Upper lobe of right lung (tissue), 1 donor: Measurements from ENCODE around the gene CDH11. TPM values are rescaled to one million over a fixed set of nuclear protein-coding genes. Genes with fewer than 3 reads are reported as not detected.

Source experiments
- ATAC-seq: fragments of 200-7000 bp; cut with Tn5 transposase; one replicate; pipeline ENCODE4 v1.9.1; 2020; ENCODE audit warnings: mild to moderate bottlenecking, moderate library complexity
- DNase-seq: peaks from one replicate; pipeline ENCODE4 v3.0.0-alpha.2; 2020
- H3K27ac ChIP-seq: fragments of 200-600 bp; one replicate; pipeline ENCODE4 v1.8.0; 2022
- H3K27me3 ChIP-seq: fragments of 200-600 bp; one replicate; pipeline ENCODE4 v1.8.0; 2022; ENCODE audit warnings: mild to moderate bottlenecking
- H3K36me3 ChIP-seq: fragments of 200-600 bp; one replicate; pipeline ENCODE4 v1.8.0; 2022
- H3K4me1 ChIP-seq: fragments of 200-600 bp; one replicate; pipeline ENCODE4 v1.8.0; 2022
- H3K4me3 ChIP-seq: fragments of 200-600 bp; one replicate; pipeline ENCODE4 v1.8.0; 2022; ENCODE audit warnings: mild to moderate bottlenecking
- H3K9me3 ChIP-seq: fragments of 200-600 bp; one replicate; pipeline ENCODE4 v1.8.0; 2022
- CTCF ChIP-seq: fragments of 200-600 bp; IDR thresholded peaks from one replicate; pipeline ENCODE4 v1.8.0; 2022; ENCODE audit warnings: antibody characterized with exemption
- intact Hi-C: fragments of 100-400 bp; cut with DNase I; formaldehyde crosslinking; loops from one replicate; pipeline ENCODE4 v1.11.0; 2022
- total RNA-seq: library from RNA; stranded (reverse); fragmentation: NEBNext Ultra II Directional; extraction: Animal tissue kit (Norgen Biotek cat#: 25700); gene quantifications from one replicate; pipeline ENCODE4 v1.2.1, GENCODE V29; 2021
- donor health status: DM: no; HTN: yes; CAD: no; lungs with severe emphysema.

CDH11 gene
- total RNA-seq, 1 donor from 2014 or later, result 176 TPM

- no peak for ATAC-seq
- H3K27ac ChIP-seq, result no peak overlapping the region
- intact Hi-C loops, result no loop called here
Measured at GRCh38 chr16:65021852-65022595, 99.8 kb downstream of the CDH11 start.

DNA sequence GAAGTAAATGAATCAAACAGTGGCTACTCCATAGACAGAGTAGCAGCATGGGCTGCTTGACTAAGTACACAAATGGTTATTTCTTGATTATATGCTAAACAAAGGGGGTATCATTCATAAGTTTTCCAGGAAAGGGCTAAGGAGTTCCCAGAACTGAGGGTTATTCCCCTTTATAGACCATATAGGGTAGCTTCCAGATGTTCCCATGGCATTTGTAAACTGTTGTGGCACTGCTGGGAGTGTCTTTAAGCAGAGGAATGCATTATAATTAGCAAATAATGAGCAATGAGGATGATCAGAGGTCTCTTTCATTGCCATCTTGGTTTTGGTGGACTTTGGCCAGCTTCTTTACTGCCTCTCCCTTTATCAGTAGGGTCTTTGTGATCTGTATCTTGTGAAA is 105.1 kb downstream of the CDH11 start:
- no peak overlapping the region for H3K27ac ChIP-seq
- no peaks in the 10 kb centered on the region for H3K36me3 ChIP-seq
- no peaks in the 10 kb centered on the region for H3K9me3 ChIP-seq
- intact Hi-C loops, result no loop called here
- TF ChIP-seq CTCF, result no peak
- H3K27me3 ChIP-seq, result no peaks in the 10 kb centered on the region
- no peaks in the 10 kb centered on the region for H3K4me1 ChIP-seq
- ATAC-seq (no peak), DNase-seq (no peak)
- H3K4me3 ChIP-seq, result no peak overlapping the region

More at GRCh38 chr16:65021852-65022595, 99.8 kb downstream of the CDH11 start:
- TF ChIP-seq CTCF, result no peak
- H3K27me3 ChIP-seq, result no peaks in the 10 kb centered on the region
- H3K9me3 ChIP-seq, result no peaks in the 10 kb centered on the region
- no peak overlapping the region for H3K4me3 ChIP-seq
- no peaks in the 10 kb centered on the region for H3K4me1 ChIP-seq
- DNase-seq, result no peak
- no peaks in the 10 kb centered on the region for H3K36me3 ChIP-seq

DNA sequence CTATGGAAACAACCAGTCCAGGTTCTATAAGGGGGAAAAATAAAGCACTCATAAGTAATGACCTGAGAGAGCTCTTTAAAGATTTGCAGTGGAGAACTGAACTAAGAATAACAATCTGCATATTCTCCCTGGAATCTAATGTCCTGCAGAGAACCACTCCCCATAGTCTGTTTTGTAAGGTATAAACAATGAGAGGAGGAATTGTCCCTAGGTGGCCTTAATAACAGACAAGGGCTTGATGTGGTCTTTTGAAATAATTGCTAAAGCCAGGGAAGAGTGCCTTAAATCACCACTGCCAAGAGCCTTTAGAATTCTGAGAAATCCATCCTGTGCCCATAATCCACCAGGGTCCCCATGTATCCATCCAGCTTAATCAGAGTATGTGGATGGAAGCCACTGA is 106.3 kb downstream of the CDH11 start:
- no peaks in the 10 kb centered on the region for H3K27me3 ChIP-seq
- no peaks in the 10 kb centered on the region for H3K4me1 ChIP-seq
- DNase-seq (no peak), ATAC-seq (no peak)
- H3K4me3 ChIP-seq, result no peak overlapping the region
- no peaks in the 10 kb centered on the region for H3K9me3 ChIP-seq
- no peak overlapping the region for H3K27ac ChIP-seq
- no peaks in the 10 kb centered on the region for H3K36me3 ChIP-seq
- intact Hi-C loops, result no loop called here
- no peak for TF ChIP-seq CTCF

- Histone ChIP-seq H3K4me3 (no peak overlapping the region), H3K4me1 (no peaks in the 10 kb centered on the region), H3K36me3 (no peaks in the 10 kb centered on the region), H3K27ac (no peak overlapping the region), H3K27me3 (no peaks in the 10 kb centered on the region), H3K9me3 (no peaks in the 10 kb centered on the region)
- DNase-seq (no peak), ATAC-seq (no peak)
- TF ChIP-seq CTCF, result no peak
- intact Hi-C loops, result no loop called here
Measured at GRCh38 chr16:65012357-65012756, 109.5 kb downstream of the CDH11 start.

- intact Hi-C loops, result no loop called here
- no peak for ATAC-seq
- no peak overlapping the region for H3K27ac ChIP-seq
- H3K27me3 ChIP-seq, result no peaks in the 10 kb centered on the region
- no peak for TF ChIP-seq CTCF
- H3K9me3 ChIP-seq, result no peaks in the 10 kb centered on the region
- no peaks in the 10 kb centered on the region for H3K4me1 ChIP-seq
- DNase-seq, result no peak
- H3K4me3 ChIP-seq, result no peak overlapping the region
- H3K36me3 ChIP-seq, result no peaks in the 10 kb centered on the region
Measured at GRCh38 chr16:65010125-65010524, 111.7 kb downstream of the CDH11 start.

GRCh38 chr16:65005696-65006095 is 116.2 kb downstream of the CDH11 start:
- no peaks in the 10 kb centered on the region for H3K36me3 ChIP-seq
- no peaks in the 10 kb centered on the region for H3K4me1 ChIP-seq
- TF ChIP-seq CTCF, result no peak
- no peak overlapping the region for H3K27ac ChIP-seq
- no peaks in the 10 kb centered on the region for H3K27me3 ChIP-seq
- ATAC-seq (no peak), DNase-seq (no peak)
- H3K4me3 ChIP-seq, result no peak overlapping the region
- H3K9me3 ChIP-seq, result no peaks in the 10 kb centered on the region
- intact Hi-C loops, result no loop called here
